ENCODE measurements around the gene STXBP2.

Gene STXBP2

DNA sequence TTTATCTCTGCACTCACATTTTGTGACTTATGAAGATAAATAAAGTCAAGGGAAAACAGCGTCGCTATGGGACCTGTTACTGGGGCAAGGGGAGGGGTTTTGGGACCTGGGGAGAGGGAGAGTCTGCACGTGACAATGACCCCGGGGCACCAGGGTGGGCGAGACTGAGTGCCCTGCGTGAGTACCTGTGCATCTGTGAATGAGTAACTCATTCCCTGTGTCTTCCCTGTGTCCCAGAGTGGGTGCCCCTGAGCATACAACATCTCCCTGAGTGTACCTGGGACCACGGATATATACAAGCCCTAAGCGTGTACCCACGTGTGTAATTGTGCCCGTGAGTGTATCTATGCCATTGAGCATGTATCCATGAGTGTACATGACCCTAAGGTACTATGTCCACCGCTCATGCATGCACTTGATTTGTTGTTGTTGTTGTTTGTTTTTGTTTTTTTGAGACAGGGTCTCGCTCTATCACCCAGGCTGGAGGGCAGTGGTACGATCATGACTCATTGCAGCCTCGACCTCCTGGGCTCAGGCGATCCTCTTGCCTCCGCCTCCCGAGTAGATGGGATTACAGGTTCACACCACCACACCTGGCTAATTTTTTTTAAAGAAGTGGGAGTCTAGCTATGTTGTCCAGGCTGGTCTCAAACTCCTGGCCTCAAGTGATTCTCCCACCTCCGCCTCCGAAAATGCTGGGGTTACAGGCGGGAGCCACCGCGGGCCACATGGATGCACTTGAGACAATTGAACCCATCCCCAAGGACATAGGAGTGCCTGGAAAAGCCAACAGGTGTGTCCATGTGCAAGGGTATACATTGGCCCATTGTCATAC, 43.1 kb downstream of the STXBP2 start:
- no peak for DNase-seq (ENCODE audit: low read depth)

DNA sequence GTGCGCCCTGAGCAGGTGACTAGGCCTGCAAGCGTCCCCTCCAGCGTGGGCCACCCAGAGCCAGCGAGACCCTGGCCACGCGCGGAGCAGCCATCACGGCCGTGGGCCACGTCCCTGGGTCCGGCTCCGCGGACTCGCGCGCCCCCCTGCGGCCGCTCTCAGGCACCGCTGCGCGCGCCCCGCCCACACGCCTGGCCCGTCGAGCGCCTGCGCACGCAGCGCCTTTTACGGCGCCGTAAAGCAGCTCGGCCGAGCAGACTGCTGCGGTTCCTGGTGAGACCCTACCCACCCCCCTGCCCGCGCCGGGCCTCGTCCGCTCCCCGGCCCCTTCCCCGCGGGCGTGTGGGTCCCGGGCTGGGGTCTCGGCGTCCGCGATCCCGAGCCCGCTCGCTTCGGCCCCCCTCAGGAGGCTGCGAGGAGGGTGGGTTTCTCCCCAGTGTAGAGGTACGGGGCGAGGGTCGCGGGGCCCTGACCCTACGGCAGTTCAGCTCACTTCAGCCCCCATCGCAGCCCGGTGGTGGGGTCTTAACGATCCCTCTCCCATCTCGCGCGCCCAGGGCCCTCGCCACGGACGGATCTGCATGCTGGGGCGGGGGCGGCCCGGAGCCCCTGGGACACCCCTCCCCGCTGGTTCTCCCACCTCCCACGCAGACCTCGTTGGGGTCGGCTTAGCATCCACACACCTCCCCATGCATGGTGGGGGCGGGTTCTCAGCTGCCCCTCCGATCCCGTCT, 43.9 kb downstream of the STXBP2 start, which contains the start of gene TRAPPC5:
Gene TRAPPC5 (plus strand): TSS at position 228 of the 734 bp plus-strand sequence. CDS start 1,421 bp downstream, outside the sequence.
- peak; percentile 84 for DNase-seq (ENCODE audit: low read depth)

DNA sequence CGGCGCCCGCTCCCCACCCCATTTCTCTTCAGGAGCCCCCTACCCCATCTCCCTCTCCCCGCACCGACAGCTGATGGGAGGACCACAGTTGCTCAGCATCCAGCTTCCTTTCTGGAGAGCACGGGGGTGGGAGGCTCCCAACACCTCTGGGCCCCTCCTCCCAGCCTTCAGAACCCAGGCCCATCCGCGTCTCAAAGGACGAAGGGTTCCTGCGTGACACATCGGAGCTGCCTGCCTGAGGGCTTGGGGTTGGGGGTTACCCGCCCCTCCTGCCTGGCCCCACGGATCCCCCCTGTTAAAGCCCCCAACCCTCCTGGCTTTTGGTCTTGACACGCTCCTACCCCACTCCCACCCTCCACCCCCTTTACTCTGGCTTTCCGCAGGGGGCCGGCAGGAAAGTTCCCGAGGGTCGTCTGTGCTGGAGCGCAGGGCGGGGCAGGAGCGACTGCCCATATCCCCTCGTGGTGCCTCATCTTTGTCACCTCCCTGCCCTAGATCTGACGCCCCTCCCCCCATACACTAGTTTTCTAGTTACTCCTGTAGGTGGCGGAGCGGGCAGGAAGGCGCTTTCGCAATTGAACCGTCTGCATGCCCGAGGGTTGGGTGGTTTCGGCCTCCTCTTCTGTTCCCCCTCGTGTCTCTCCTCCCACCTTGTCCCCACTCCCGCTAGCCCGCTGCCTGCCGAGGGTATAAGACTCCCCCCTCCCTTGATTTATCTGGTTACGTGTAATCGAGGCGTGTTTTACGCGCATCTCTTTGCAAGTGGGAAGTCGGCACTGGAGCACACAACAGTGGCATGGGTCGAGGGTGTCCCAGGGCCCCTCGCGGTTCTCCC, 44.6 kb downstream of the STXBP2 start:
- peak; percentile 62 for DNase-seq (ENCODE audit: low read depth)

DNA sequence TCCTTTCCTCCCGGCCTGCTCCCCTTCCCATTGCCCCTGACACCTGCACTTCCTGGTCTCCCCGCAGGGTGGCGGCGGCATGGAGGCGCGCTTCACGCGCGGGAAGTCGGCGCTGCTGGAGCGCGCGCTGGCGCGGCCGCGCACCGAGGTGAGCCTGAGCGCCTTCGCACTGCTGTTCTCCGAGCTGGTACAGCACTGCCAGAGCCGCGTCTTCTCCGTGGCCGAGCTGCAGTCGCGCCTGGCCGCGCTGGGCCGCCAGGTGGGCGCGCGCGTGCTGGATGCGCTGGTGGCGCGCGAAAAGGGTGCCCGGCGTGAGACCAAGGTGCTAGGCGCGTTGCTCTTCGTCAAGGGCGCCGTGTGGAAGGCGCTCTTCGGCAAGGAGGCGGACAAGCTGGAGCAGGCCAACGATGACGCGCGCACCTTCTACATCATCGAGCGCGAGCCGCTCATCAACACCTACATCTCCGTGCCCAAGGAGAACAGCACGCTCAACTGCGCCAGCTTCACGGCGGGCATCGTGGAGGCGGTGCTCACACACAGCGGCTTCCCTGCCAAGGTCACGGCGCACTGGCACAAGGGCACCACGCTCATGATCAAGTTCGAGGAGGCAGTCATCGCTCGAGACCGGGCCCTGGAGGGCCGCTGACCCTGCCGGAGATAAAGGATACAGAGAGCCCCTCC, 45.4 kb downstream of the STXBP2 start:
- DNase-seq (ENCODE audit: low read depth), result no peak

DNA sequence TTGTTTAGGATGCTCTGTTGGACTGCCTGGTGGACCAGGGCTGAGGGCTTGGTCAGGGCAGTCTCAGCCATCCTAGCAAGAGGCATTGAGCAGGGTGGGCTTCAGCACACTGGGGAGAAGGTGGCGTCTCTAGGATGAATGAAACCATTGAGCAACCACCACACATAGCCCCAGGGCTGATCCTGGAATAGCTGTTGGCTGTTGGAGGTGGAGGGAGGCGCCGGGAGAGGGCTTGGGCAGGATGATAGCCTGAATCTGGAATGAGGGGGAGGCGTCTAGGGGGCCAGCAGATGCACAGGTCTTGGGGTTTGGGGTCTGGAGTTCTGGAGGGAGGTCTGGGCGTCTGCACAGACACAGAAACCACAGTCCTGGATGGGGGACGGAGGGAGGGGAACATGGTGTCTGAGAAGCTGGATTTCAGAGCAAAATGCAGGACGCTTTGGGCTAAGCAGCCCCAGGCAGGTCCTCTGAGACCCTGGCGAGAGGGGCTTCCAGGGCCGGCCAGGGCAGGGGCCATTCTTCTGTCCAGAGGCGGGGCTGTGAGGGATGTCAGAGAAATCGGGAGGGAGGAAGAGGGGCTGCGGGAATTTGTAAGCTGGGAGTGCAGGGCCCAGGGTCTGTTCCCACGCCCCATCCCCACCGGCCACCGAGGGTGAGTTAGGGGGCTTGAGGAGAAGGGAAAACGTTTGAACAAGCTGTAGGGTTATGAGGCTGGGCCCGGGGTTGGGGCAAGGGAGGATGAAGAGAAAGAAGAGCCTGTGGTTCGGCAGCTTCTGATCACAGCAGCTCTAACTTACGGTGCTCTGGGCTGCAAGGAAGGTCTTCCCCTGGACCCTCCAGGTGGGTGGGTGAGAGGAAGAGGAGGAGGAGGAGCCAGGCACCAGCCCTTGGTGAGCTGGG, 48.9 kb downstream of the STXBP2 start:
- no peak for DNase-seq (ENCODE audit: low read depth)

DNA sequence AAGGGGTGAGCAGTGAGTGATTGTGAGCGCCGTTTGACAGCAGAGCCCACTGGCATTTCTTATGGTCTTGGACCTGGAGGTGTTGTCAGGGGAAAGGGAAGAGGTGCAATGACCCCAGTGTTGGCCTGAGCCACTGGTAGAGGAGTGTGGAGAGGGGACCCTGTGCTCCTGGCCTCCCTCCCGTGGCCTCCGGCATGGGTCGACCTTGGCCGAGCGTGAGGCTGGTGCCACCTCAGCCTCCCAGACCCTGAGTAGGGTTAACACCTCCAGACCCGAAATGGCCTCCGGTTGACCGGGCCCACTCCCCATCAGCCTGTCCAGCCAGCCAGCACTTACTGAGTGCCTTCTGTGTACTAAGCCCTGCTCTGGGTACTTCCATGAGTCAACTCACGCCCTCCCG, 50.3 kb downstream of the STXBP2 start:
- DNase-seq (ENCODE audit: low read depth), result no peak

DNA sequence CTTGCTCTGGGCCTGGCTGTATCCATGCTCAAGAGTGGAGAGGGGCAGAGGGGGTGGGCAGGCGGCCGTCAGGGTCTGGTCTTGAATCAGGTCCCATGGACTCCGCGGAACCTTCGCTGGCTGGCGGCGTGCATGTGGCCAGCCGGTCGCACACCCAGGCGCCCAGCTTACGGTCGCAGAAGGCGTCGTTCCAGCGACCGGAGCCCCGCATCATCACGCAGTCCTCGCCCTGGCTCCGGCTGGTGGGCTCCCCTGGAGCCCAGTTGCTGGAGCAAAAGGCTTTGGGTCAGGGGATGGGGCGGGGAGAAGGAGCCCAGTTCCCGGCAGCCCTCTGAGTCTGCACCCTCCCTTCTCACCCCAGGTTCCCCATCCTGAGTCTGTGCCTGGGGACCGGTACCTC, 52.3 kb downstream of the STXBP2 start:
- DNase-seq (ENCODE audit: low read depth), result no peak

DNA sequence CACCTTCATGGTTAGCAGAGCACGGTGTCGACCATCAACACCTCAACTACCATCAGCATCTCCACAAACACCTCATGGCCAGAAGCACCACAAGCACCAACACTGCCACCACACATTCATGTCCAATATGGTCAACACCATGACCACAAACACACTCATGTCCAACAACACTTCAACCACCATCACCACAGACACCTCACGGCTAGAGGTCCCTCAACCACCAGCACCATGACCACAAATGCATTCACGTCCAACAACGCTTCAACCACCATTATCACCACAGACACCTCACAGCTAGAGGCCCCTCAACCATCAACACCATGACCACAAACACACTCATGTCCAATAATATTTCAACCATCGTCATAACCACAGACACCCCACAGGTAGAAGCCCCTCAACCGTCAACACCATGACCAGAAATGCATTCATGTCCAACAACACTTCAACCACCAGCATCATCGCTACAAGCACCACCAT, 53.9 kb downstream of the STXBP2 start:
- no peak for DNase-seq (ENCODE audit: low read depth)

DNA sequence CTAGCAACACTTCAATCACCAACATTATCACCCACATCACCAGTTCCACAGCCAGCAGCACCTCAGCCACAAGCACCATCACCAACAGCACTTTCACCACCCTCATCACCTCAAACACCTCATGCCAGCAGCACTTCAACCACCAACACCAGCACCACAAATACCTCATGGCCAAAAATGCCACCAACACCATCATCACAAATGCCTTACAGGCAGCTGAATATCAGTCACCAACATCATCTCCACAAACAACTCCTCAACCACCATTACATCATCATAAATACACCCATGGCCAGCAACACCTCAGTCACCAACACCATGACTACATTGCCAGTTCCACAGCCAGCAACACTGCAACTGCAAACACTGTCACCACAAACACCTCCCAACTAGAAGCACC, 54.6 kb downstream of the STXBP2 start:
- DNase-seq (ENCODE audit: low read depth), result no peak

DNA sequence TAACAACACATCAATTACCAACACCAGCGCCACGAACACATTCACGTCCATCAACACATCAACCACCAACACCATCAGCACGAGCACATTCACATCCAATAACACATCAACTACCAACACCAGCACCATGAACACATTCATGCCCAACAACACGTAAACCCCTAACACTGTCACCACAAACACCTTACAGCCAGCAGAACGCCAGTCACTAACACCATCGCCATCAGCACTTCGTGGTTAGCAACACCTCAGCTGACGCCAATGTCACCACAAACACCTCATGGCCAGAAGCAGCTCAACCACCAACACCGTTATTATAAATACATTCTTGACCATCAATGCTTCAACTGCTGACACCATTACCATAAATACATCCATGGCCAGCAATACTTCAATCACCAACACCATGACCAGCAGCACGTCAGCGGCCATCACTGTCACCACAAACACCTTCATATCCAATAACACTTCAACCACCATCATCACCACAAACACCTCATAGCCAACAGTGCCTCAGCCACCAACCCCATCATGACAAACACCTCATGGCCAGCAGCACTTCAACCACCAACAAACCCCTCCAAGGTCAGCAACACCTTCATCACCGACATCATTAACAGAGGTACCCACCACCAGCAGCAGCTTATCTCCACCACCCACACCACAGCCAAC, 55.6 kb downstream of the STXBP2 start:
- DNase-seq (ENCODE audit: low read depth), result no peak

DNA sequence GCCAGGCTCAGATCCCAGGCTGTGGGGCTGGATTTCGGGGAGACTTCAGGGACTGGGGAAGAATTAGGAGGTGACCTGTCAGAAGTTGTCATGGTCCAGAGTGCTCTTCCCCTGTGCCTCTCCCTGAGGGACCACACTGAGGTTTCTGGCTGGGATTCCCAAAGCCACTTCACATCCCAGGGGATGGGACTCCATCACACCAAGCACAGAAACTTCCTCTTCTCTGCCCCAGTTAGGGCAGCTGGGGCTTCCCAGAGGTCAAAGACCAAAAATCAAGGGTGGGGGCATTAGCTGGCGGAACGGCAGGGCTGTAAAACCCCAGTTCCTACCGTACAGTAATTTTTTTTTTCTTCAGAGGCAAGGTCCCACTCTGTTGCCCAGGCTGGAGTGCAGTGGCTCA, 57.6 kb downstream of the STXBP2 start:
- DNase-seq (ENCODE audit: low read depth), result no peak

All from stimulated activated CD8-positive, alpha-beta memory T cell treated with anti-CD3 and anti-CD28 coated beads, Interleukin-12 subunit alpha, Interleukin-12 subunit beta, amount 100 ng/mL, for 4 hours (primary cell).